Mammary epithelial cell (primary cell): ENCODE data around the gene DNAH14.

Experiments
- EZH2 ChIP-seq: IDR thresholded peaks from 2 replicates; pipeline ENCODE4 v1.6.1; 2012; ENCODE audit warnings: low read length, inconsistent platforms, borderline replicate concordance
- TF ChIP-seq, protein P1 (sequence below), 2 donors: IDR thresholded peaks in 1 of 2; conservative IDR thresholded peaks in 1 of 2; 2 replicates each; pipeline ENCODE4 v1.5.1; 2011 to 2012; ENCODE audit warnings: inconsistent platforms in 2 of 2, low read length in 2 of 2, mild to moderate bottlenecking in 2 of 2, control low read depth in 1 of 2, low read depth in 1 of 2; ENCODE audit not compliant: insufficient read depth in 1 of 2; ENCODE audit errors: extremely low read depth in 1 of 2

DNA sequence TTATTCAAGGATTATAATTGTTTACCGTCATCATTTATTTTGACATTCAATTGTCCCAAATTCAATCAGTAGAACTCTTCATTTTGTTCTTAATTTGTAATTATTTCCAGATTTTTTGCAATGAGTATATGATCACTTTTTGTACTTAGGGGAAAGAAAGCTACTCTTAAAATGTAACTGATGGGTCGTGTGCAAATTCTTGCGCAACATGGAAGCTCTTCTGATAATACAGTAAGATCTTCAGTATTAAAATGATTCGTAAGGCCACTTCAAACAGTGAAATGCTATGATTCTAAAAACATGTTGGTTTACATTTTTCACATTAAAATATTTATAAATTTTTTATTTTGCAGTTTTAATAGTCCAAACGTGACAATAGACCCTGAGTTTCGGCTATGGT is 435.0 kb downstream of the DNAH14 start:
- TF ChIP-seq, protein P1, sequence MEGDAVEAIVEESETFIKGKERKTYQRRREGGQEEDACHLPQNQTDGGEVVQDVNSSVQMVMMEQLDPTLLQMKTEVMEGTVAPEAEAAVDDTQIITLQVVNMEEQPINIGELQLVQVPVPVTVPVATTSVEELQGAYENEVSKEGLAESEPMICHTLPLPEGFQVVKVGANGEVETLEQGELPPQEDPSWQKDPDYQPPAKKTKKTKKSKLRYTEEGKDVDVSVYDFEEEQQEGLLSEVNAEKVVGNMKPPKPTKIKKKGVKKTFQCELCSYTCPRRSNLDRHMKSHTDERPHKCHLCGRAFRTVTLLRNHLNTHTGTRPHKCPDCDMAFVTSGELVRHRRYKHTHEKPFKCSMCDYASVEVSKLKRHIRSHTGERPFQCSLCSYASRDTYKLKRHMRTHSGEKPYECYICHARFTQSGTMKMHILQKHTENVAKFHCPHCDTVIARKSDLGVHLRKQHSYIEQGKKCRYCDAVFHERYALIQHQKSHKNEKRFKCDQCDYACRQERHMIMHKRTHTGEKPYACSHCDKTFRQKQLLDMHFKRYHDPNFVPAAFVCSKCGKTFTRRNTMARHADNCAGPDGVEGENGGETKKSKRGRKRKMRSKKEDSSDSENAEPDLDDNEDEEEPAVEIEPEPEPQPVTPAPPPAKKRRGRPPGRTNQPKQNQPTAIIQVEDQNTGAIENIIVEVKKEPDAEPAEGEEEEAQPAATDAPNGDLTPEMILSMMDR (conservative IDR thresholded peaks at IDR 0.05 in 1 of 2, IDR thresholded peaks at IDR 0.05 in 1 of 2; ENCODE audit: extremely low read depth in 1 of 2, insufficient read depth in 1 of 2, low read depth in 1 of 2, low read length in 2 of 2) = no peak
- no peak for TF ChIP-seq EZH2
